ENCODE data around the gene ERGIC2.

Gene ERGIC2

DNA sequence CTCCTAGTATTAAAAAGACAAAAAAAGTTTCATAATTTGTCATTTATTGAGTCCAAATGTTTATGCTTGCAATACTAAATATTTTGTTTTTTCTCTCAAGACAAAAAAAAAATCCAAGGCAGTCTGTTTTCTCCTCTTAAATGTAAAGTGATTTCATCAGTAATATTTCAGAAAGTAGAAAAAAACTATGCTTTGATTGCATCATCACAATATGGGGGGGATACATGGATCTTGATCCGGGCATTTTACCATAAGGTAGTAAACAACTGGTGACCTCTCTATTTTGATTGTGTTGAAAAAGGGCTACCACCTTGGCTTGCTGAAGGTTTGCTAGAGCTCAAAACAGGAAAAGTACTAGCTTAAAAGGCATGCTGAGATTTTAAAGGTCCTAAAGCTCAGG, 43.6 kb downstream of the ERGIC2 start:
- Histone ChIP-seq H3K4ac (ENCODE audit: low read depth, low read length) (no peak overlapping the region), H3K79me2 (ENCODE audit: control insufficient read depth, insufficient read depth, low read length, poor library complexity) (no peaks in the 10 kb centered on the region), H3K23ac (ENCODE audit: low read length) (no peak overlapping the region), H3K4me3 (ENCODE audit: low read depth, low read length) (no peak overlapping the region), H3K9me3 (ENCODE audit: insufficient read depth, low read depth, low read length) (no peaks in the 10 kb centered on the region), H3K18ac (ENCODE audit: low read length) (no peak overlapping the region), H2BK120ac (ENCODE audit: insufficient read depth, low read length, poor library complexity) (no peak overlapping the region), H3K27me3 (ENCODE audit: insufficient read depth, low read length) (no peaks in the 10 kb centered on the region), H3K27ac (ENCODE audit: low read depth, low read length) (no peak overlapping the region), H3K4me1 (ENCODE audit: control insufficient read depth in 1 of 2, insufficient read depth in 2 of 2, low read length in 2 of 2) (no peaks in the 10 kb centered on the region), H2BK12ac (ENCODE audit: low read length) (no peak overlapping the region), H3K9ac (ENCODE audit: low read length) (no peak overlapping the region), H2BK5ac (ENCODE audit: low read depth, low read length, poor library complexity) (no peak overlapping the region), H4K12ac (ENCODE audit: low read depth, low read length) (no peak overlapping the region), H4K91ac (ENCODE audit: low read depth, low read length) (no peak overlapping the region), H3K14ac (ENCODE audit: low read length) (no peak overlapping the region), H2AK5ac (ENCODE audit: low read length) (no peak overlapping the region), H3K4me2 (ENCODE audit: low read length) (no peak overlapping the region), H4K8ac (ENCODE audit: low read depth, low read length) (no peak overlapping the region), H3K36me3 (ENCODE audit: control insufficient read depth in 1 of 2, insufficient read depth in 2 of 2, low read length in 2 of 2) (peaks cover 3 to 10% of the 10 kb centered on the region in 2 experiments), H3K79me1 (ENCODE audit: low read length) (no peaks in the 10 kb centered on the region), H2AFZ (ENCODE audit: insufficient read depth, low read length, poor library complexity) (no peak overlapping the region)
- WGBS (ENCODE audit: extremely low coverage, insufficient coverage, insufficient read length): no CpG with 5 or more reads among the region's 1 CpG
- DNase-seq: no peak

GRCh38 chr12:29334937-29335336, 46.0 kb downstream of the ERGIC2 start:
- no peak overlapping the region for H3K23ac ChIP-seq (ENCODE audit: low read length)
- no peaks in the 10 kb centered on the region for H3K4me1 ChIP-seq (ENCODE audit: control insufficient read depth in 1 of 2, insufficient read depth in 2 of 2, low read length in 2 of 2)
- no peaks in the 10 kb centered on the region for H3K27me3 ChIP-seq (ENCODE audit: insufficient read depth, low read length)
- no peak overlapping the region for H2BK5ac ChIP-seq (ENCODE audit: low read depth, low read length, poor library complexity)
- H3K9ac ChIP-seq (ENCODE audit: low read length): no peak overlapping the region
- H3K79me1 ChIP-seq (ENCODE audit: low read length): no peaks in the 10 kb centered on the region
- no peak overlapping the region for H2BK12ac ChIP-seq (ENCODE audit: low read length)
- no peak overlapping the region for H3K18ac ChIP-seq (ENCODE audit: low read length)
- H4K12ac ChIP-seq (ENCODE audit: low read depth, low read length): no peak overlapping the region
- H3K79me2 ChIP-seq (ENCODE audit: control insufficient read depth, insufficient read depth, low read length, poor library complexity): no peaks in the 10 kb centered on the region
- DNase-seq: peak; percentile 4 to 59
- H2AK5ac ChIP-seq (ENCODE audit: low read length): no peak overlapping the region
- H3K14ac ChIP-seq (ENCODE audit: low read length): no peak overlapping the region
- no peaks in the 10 kb centered on the region for H3K9me3 ChIP-seq (ENCODE audit: insufficient read depth, low read depth, low read length)
- no peak overlapping the region for H2AFZ ChIP-seq (ENCODE audit: insufficient read depth, low read length, poor library complexity)
- no peak overlapping the region for H4K91ac ChIP-seq (ENCODE audit: low read depth, low read length)
- no peak overlapping the region for H2BK120ac ChIP-seq (ENCODE audit: insufficient read depth, low read length, poor library complexity)
- H3K4me3 ChIP-seq (ENCODE audit: low read depth, low read length): no peak overlapping the region
- no peak overlapping the region for H3K27ac ChIP-seq (ENCODE audit: low read depth, low read length)
- H3K4me2 ChIP-seq (ENCODE audit: low read length): no peak overlapping the region
- H3K36me3 ChIP-seq (ENCODE audit: control insufficient read depth in 1 of 2, insufficient read depth in 2 of 2, low read length in 2 of 2): peaks cover 0 to 3% of the 10 kb centered on the region in 2 experiments
- no CpG with 5 or more reads among the region's 2 CpGs for WGBS (ENCODE audit: extremely low coverage, insufficient coverage, insufficient read length)
- no peak overlapping the region for H4K8ac ChIP-seq (ENCODE audit: low read depth, low read length)
- no peak overlapping the region for H3K4ac ChIP-seq (ENCODE audit: low read depth, low read length)

DNA sequence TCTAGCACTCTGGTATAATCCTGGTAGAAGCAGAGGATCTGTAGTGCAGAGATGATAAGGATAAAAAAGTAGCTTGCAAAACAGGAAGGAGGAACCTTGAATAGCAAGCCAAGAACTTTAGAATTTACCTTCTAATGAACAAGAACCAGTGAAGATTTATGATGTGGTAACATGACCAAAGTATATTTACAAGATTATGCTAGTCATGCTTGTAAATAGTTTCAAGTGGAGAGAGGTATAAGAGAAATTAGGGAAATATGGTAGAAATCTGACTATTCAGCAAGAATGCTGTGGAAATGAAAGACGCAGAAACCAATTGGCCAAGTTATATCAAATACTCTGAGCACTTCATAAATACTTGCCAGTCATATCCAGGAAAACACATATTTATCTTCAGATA, 47.8 kb downstream of the ERGIC2 start:
- Histone ChIP-seq H3K18ac (ENCODE audit: low read length) (no peak overlapping the region), H3K79me2 (ENCODE audit: control insufficient read depth, insufficient read depth, low read length, poor library complexity) (no peaks in the 10 kb centered on the region), H3K27ac (ENCODE audit: low read depth, low read length) (no peak overlapping the region), H2AK5ac (ENCODE audit: low read length) (no peak overlapping the region), H3K79me1 (ENCODE audit: low read length) (no peaks in the 10 kb centered on the region), H3K36me3 (ENCODE audit: control insufficient read depth in 1 of 2, insufficient read depth in 2 of 2, low read length in 2 of 2) (peaks cover 0 to under 1% of the 10 kb centered on the region in 2 experiments), H2BK5ac (ENCODE audit: low read depth, low read length, poor library complexity) (no peak overlapping the region), H4K12ac (ENCODE audit: low read depth, low read length) (no peak overlapping the region), H2BK12ac (ENCODE audit: low read length) (no peak overlapping the region), H3K14ac (ENCODE audit: low read length) (no peak overlapping the region), H3K4me1 (ENCODE audit: control insufficient read depth in 1 of 2, insufficient read depth in 2 of 2, low read length in 2 of 2) (no peaks in the 10 kb centered on the region), H3K4me2 (ENCODE audit: low read length) (no peak overlapping the region), H3K27me3 (ENCODE audit: insufficient read depth, low read length) (no peaks in the 10 kb centered on the region), H4K91ac (ENCODE audit: low read depth, low read length) (no peak overlapping the region), H3K23ac (ENCODE audit: low read length) (no peak overlapping the region), H2AFZ (ENCODE audit: insufficient read depth, low read length, poor library complexity) (no peak overlapping the region), H3K9me3 (ENCODE audit: insufficient read depth, low read depth, low read length) (no peaks in the 10 kb centered on the region), H4K8ac (ENCODE audit: low read depth, low read length) (no peak overlapping the region), H3K4ac (ENCODE audit: low read depth, low read length) (no peak overlapping the region), H3K9ac (ENCODE audit: low read length) (no peak overlapping the region), H3K4me3 (ENCODE audit: low read depth, low read length) (no peak overlapping the region), H2BK120ac (ENCODE audit: insufficient read depth, low read length, poor library complexity) (no peak overlapping the region)
- DNase-seq: no peak
- no CpG with 5 or more reads among the region's 1 CpG for WGBS (ENCODE audit: extremely low coverage, insufficient coverage, insufficient read length)

DNA sequence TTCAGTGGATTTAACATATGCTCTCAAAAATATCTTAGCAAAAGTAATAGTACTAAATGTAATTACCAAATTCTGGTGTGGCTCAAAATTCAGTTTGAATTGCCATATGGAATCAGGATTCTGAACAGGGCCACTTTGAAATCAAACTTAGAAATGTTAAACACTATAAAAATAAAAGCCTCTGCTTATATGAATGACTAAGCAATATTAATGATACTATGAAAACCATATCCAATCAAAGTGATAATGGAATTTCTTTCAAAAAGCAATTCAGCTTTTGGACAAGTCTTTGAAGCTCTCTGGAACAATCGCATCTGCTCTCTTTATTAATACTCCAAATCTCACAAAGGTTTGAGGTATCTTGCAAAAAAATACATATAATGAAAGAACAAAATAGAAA, 51.6 kb downstream of the ERGIC2 start:
- no peaks in the 10 kb centered on the region for H3K9me3 ChIP-seq (ENCODE audit: insufficient read depth, low read depth, low read length)
- no peak overlapping the region for H3K9ac ChIP-seq (ENCODE audit: low read length)
- H3K79me2 ChIP-seq (ENCODE audit: control insufficient read depth, insufficient read depth, low read length, poor library complexity): no peaks in the 10 kb centered on the region
- no peak overlapping the region for H3K4ac ChIP-seq (ENCODE audit: low read depth, low read length)
- no peaks in the 10 kb centered on the region for H3K36me3 ChIP-seq (ENCODE audit: control insufficient read depth in 1 of 2, insufficient read depth in 2 of 2, low read length in 2 of 2)
- no peaks in the 10 kb centered on the region for H3K27me3 ChIP-seq (ENCODE audit: insufficient read depth, low read length)
- H3K79me1 ChIP-seq (ENCODE audit: low read length): no peaks in the 10 kb centered on the region
- H4K91ac ChIP-seq (ENCODE audit: low read depth, low read length): no peak overlapping the region
- H3K4me2 ChIP-seq (ENCODE audit: low read length): no peak overlapping the region
- H2BK120ac ChIP-seq (ENCODE audit: insufficient read depth, low read length, poor library complexity): no peak overlapping the region
- no peak overlapping the region for H4K8ac ChIP-seq (ENCODE audit: low read depth, low read length)
- no peak overlapping the region for H3K18ac ChIP-seq (ENCODE audit: low read length)
- DNase-seq: no peak
- no CpG with 5 or more reads among the region's 1 CpG for WGBS (ENCODE audit: extremely low coverage, insufficient coverage, insufficient read length)
- no peak overlapping the region for H3K4me3 ChIP-seq (ENCODE audit: low read depth, low read length)
- H3K14ac ChIP-seq (ENCODE audit: low read length): no peak overlapping the region
- H3K23ac ChIP-seq (ENCODE audit: low read length): no peak overlapping the region
- no peak overlapping the region for H4K12ac ChIP-seq (ENCODE audit: low read depth, low read length)
- H2AK5ac ChIP-seq (ENCODE audit: low read length): no peak overlapping the region
- H3K4me1 ChIP-seq (ENCODE audit: control insufficient read depth in 1 of 2, insufficient read depth in 2 of 2, low read length in 2 of 2): no peaks in the 10 kb centered on the region
- H3K27ac ChIP-seq (ENCODE audit: low read depth, low read length): no peak overlapping the region
- no peak overlapping the region for H2BK5ac ChIP-seq (ENCODE audit: low read depth, low read length, poor library complexity)
- no peak overlapping the region for H2BK12ac ChIP-seq (ENCODE audit: low read length)
- H2AFZ ChIP-seq (ENCODE audit: insufficient read depth, low read length, poor library complexity): no peak overlapping the region
